GM18498 (cell line): ENCODE results near the gene UIMC1.
"Not testable (repeated sequence)": the region's sequence is repeated elsewhere in the genome, so short reads cannot be mapped to it uniquely, and the experiment has no call there.

Source experiments
- ATAC-seq: cut with Tn5 transposase; IDR thresholded peaks from one replicate; pipeline ENCODE4 v1.9.1; 2021; ENCODE audit warnings: mild to moderate bottlenecking, moderate library complexity; ENCODE audit not compliant: unreplicated experiment

The UIMC1 gene

DNA sequence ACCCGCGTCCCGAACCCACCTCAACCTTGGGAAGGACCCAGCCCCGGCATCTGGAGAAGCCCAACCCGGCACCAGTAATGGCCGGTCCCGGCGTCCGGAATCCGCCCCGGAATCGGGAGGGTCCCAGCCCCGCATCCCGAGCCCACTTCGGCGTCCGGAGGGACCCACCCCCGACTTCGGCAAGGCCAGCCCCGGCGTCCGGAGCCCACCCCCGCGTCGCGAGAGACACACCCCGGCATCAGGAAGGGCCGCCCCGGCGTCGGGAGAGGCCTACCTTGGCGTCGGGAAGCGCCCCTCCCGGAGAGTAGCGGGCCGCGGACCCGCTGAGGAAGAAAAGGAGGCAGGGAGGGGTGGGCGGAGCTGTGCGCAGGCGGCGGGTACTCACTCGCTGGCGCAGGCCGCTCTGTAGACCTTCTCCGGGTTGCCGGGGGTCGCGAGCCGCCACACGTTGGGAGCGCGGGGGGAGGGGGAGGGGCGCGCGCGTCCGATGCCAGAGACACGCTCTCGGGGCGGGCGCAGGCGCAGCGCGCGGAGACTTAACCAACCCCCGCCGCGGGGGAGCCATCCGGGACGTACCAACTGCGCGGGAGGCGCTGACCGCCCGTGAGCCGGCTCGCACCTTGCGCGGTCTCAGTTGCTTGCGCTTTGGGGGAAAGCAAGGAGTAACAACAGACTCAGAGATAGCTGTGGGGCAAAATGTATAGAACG is at the start of gene UIMC1:
Gene UIMC1, minus strand, starts transcription at position 515 of the 708 bp plus-strand sequence. CDS start 24,164 bp downstream, outside the sequence.
- ATAC-seq: peak; percentile 76

DNA sequence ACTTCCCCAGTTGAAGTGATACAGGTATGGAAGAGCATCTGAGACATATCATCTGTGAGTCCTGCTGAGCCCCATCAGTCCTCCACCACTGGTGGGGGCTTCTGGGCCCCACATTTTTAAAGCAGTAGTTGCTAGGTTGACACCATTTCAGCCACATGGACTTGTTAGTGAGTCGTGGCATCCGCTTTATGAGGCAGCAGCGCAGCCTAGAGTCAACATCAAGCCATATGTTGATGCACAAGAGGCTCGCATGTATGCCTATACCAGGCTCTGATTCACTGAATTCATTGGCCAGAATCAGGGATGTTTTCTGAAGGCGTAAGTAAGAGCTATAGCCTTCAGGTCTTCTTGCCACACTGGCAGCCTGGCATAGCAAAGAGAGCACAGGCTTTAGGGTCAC is 42.7 kb upstream of the UIMC1 start:
- ATAC-seq: no peak

DNA sequence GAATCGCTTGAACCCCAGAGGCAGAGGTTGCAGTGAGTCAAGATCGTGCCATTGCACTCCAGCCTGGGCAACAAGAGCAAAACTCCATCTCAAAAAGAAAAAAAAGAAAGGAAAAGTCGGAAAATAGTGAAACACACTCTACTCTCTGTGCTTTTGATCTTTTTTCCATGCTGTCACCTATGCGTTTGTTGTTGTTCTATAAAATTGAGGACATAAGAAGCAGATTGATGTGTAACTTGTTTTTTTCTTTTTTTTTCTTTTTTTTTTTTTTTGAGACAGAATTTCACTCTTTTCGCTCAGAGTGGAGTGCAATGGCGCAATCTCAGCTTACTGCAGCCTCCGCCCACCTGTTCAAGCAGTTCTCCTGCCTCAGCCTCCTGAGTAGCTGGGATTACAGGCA is 42.0 kb upstream of the UIMC1 start:
- ATAC-seq: not testable (repeated sequence)

DNA sequence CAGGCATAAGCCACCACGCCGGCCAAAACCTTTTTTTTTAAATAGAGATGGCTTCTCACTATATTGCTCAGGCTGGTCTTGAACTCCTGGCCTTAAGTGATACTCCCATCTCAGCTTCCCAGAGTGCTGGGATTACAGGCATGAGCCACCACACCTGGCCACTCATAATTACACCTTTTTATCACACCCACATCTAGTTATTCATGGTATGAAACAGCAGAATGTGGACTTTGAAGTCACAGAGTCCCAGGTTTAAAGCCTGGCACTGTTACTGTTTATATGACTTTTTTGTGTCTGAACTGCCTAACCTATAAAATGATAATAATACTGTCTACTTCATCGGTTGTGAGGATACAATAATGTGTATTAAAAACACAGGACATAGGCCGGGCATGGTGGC is 39.1 kb upstream of the UIMC1 start:
- no peak for ATAC-seq

DNA sequence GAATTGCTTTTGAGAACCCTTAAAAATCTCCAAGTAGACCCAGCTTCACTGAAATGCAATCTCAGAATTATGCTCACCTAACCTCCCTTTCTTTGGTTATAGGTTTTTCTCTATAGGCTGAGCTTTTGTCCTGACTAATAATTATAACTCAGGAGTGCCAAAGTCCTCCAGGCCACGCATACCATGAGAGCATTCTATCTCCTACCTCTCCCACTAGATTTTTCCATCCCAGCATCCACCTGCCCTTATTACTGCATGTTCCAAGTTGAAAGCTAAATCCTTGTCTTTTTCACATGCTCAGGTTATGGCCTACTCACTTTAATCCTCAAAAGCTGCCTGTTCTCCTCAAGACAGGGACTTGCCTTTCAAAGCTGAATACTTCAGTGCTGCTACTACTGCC is 38.1 kb upstream of the UIMC1 start:
- no peak for ATAC-seq

DNA sequence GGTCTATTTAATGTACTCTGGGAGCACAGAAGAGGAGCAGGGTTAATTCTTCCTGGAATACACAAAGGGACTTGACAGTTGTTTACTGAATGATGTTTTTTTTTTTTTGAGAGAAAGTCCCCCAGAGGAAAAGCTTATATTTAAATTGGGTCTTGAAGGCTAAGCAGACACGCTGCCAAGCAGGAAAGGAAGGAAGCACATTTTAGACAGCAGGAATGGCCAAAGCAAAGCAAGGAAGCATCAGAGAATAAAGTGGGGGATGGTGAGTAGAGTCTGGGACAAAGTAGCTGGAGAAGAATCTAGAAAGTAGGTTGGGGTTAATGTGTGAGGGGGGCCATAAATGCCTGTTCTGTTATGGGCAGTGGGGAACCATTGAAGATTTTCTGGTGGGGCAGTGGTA is 37.4 kb upstream of the UIMC1 start:
- no peak for ATAC-seq

DNA sequence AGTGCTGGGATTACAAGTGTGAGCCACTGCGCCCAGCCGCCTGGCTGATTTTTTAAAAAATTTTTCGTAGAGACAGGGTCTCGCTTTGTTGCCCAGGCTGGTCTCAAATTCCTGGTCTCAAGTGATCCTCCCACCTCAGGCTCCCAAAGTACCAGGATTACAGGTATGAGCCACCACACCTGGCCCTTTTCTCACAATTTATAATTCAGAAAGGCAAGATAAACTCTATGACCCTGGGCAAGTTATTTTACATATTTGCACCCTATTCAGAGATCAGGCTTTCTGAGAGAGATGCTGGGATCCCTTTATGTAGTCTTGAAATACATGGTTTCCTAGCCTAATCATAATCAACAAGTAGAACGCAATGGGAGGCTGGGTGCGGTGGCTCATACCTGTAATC is 36.5 kb upstream of the UIMC1 start:
- no peak for ATAC-seq

DNA sequence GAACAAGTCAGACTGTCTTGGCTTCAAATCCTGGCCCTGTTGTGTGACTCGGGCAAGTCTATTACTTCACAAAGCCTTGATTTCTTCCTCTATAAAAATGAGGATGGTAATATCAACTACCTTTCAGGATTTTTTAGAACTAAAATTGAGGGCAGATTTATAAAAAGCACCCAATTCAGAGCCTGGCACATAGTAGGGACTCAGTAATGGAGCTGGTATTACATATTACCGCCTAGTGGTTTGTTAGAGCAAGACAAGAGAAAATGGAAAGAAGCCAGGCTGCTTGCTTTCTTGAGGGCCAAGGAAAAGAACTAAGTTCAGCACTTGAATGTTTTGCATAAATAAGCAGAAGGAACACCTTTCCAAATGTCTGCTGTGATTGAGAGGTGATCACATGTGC is 35.4 kb upstream of the UIMC1 start:
- no peak for ATAC-seq

DNA sequence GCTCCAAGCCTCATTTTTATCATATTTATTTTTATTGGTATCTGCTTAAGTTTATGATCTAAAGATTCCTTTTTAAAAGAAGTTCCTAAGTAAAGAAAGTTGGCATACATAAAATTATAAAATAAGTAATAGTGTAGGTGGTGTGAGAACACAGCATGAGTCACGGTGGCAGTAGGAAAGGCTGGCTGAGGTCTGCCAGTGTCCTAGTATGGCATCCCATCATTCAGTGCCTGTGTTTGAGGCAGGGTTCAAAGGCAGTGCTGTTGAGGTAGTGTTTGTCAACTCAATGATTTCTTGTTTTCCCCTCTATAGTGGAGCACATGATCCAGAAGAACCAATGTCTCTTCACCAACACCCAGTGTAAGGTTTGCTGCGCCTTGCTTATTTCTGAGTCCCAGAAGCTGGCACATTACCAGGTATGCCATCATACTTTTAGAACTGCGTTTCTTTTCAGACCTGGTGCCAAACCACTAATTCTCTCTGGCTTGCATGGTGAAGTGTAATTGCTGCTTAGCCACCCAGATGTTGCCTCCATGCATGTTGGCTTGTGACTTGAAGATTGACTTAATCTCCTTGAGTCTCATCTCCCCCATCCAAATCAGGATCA is 34.3 kb upstream of the UIMC1 start:
- no peak for ATAC-seq

DNA sequence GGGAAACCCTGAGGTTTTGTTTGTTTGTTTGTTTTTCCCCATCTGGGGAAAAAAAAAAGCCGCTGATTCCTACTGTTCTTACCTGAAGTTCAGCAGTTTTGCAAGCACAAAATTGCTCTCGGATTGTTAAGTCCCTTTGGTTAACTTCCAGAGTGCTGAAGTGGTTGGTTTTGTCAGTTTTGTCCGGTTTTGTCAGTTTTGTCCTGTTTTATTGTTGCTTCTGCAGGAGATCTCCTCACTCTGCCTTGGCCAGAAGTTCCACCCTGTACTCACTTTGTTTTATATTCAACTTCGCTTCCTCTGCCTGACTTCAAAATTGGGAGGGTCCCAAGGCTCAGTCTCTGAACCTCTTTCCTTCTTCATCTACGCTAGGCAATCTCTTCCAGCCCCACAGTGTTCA is 30.3 kb upstream of the UIMC1 start:
- no peak for ATAC-seq

DNA sequence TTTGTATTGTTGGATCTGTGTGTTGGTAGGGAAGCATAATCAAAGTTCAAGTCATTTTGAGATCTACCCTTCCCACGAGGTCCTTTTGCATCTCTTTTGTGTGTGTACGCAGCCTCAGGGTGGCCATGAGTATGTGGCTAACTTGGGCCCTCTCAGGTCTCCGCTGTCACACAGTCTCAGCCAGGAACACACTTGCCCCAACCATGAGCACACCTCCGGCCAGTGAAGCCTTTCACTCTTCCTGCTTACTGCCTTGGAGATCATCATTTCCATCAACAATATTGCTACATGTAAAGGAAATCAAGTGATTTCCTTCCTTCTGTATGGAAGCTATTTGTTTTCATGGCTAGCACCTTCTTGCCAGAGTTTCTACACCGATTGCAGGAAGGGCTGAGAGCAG is 29.9 kb upstream of the UIMC1 start:
- ATAC-seq: no peak

DNA sequence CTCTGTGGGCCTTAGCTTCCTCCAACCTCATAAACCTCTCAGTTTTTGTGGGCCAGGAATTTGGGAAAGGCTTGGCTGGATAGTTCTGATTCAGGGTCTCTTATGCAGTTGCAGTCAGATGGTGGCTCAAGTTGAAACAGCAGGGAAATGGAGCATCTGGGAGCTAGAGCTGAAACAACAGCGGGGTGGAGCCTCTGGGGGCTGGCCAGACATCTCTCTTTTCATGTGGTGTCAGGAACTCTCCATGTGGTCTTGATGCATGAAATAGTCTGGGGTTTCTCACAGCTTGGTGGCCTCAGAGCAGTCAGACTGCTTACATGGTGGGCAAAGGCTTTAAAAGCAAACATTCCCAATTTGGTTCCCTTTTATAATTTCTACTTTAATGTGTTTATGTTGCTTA is 29.4 kb upstream of the UIMC1 start:
- no peak for ATAC-seq

DNA sequence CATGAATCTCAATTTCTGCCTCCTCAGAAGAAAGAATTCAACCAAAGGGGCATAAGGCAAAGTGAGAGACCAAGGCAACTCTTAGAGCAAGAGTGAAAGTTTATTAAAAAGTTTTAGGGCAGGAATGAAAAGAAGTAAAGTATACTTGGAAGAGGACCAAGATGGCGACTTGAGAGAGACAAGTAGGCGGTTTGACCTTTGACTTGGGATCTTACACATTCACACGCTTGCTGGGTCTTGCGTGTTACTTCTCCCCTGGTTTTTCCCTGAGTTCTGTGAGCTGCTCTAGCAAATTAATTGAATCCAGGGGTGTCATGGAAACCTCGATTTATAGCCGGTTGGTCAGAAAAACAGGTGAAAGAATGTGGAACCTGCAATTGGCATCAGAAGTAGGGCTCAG is 22.9 kb upstream of the UIMC1 start:
- no peak for ATAC-seq

DNA sequence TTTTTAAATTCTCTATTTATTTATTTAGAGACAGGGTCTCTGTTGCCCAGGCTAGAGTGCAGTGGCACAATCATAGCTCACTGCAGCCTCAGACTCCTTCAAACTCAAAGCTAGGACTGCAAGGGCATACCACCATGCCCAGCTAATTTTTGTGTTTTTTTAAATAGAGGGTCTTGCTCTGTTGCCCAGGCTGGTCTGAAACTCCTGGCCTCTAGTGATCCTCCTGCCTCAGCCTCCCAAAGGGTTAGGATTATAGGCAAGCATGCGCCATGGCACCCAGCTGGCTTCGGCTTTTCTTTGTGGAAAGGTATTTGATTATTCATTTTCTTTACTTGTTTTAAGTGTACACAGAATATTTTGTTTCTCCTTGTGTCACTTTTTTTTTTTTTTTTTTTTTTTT is 21.1 kb upstream of the UIMC1 start:
- no peak for ATAC-seq

DNA sequence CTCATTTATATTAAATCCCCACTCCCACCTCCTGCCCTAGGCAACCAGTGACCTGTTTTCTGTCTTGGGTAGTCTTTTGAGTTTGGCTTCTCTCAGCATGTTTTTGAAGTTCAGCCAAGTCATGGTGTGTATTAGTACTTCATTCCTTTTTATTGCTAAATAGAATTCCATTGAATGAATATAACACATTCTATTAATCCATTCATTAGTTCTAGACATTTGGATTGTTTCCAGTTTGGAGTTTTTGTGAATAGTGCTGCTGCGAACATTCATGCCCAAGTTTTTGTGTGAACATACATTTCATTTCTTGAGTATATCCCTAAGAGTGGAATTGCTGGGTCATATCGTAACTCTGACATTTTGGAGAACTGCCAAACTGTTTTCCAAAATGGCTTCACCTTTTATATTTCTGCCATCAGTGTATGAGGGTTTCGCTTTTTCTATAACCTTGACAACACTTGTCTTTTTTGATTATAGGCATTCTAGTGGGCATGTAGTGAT is 18.6 kb upstream of the UIMC1 start:
- no peak for ATAC-seq

DNA sequence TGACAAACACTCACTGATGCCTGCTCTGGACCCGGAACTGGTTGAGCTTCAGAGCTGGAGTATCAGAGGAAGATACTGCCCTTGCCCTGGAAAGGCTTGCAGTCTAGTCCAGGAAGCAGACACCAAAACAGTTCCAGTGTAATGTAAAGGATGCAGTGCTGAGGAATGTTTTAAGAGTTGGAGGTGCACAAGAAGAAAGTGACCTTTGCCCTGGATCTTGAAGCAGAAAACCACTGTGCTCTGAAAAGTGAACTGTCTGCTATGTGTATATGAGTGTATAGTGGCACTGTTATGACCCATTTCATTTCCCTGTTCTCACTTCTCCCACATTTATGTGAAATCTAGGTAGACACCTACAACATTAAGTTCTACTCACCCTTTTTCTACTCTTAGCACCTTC is 18.0 kb upstream of the UIMC1 start:
- ATAC-seq: no peak

DNA sequence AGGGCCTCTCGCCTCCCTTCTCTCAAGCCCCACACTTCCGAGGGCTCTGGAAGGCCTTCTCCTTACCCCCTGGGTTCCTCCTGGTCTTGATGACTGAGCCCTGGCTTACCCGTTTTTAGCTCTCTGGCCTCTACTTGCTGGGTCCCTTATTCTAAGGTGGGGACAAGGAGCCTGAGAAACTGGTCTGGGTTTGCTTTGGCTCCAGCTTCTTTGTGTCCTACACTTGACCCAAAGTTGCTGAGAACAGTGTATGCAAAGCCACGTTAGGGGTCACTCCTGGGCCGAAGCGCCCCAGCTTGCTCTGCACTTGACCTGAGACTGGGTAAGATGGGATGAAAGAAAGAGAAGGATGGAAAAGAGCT is 16.7 kb upstream of the UIMC1 start:
- peak; percentile 5 for ATAC-seq

DNA sequence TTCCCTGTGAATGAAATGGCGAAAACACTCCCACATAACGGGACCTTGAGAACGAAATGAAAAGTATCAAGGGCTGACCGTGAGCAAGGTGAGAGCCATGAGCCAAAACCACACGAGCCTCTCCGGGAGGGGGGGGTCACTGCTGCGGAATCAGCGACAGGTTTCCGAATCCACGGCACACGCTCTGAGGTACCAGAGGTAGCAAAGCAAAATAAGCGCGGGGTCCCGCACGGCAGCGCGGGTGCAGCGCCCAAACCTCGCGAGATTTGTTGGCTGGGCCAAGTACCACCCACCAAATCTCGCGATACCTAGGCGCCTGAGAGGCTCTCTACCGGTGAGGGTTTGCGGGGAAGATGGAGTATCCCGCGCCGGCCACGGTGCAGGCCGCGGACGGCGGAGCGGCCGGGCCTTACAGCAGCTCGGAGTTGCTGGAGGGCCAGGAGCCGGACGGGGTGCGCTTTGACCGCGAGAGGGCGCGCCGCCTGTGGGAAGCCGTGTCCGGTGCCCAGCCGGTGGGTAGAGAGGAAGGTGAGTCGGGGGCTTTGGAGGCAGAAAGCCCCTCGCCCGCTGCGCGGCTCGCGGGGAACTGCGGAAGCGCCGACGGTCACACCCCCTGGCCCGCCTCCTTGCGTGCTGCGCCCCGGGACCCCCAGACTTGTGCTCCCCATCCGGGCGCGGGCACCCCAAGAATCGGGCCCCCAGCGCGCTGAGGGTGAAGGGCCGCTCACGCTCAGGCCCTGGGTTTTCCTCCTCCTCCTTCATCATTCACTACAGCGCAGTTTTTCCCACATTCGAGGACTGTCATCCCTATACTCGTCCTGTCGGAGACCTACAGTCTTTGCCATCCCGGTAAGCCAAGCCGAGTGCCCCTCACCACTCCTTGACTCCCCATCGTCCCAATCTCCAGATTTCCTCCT is 16.1 kb upstream of the UIMC1 start, which contains the start of gene ZNF346:
Gene ZNF346, plus strand, starts transcription at position 311 of the 917 bp plus-strand sequence. Its CDS starts 43 bp downstream, at position 354.
- peak; percentile 88 for ATAC-seq

DNA sequence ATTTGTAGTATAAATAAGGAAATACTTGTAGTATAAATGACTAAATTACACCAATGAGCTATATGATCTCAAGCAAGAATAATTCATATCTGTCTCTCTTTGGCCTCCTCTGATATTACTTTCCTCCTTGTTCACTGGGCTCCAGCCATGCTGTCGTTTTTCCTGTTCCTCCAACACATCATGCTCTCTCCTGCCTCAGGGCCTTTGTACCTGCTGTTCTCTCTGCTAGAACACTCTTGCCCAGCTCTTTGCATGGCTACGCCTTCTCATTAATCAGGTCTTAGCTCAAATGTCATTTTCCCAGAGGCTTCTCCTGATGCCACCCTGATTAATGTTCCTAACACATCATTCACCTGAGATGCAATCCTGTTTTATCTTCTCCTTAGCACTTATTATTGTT is 13.5 kb upstream of the UIMC1 start:
- no peak for ATAC-seq

DNA sequence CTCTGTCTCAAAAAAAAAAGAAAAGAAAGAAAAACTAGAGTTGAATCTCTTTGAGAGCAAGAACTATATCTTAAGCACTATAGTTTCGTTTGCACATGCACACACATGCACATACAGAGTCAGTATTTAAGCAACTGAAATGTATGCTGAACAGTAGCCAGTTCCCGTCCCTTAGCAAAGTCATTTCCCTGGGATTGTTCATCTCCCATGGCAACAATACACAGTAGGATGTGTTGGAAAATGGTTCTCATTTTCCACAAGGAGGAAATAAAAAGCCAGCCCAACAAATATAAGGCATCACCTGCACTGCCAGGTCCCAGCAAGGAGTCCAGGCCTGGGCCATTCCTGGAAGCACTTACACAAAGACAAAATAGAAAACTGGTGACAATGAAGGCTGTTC is 11.8 kb upstream of the UIMC1 start:
- no peak for ATAC-seq

DNA sequence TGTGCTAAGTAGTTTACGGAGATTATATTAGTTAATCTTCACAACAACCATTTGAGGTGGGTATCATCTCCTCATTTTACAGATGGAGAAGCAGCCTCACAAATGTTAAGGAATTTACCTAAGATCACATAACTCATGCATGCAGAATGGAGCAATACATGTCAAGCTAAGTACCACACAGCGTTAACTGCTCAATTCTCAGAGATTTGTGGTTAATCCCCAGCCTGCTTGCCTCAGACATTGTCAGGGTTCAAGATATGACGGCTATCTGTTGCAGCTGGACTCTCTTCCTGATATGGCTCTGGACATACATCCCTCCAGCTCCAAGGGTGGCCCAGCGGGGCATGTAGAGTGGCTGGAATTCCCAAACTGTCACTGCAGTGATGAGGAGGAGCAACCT is 8.6 kb upstream of the UIMC1 start:
- no peak for ATAC-seq

DNA sequence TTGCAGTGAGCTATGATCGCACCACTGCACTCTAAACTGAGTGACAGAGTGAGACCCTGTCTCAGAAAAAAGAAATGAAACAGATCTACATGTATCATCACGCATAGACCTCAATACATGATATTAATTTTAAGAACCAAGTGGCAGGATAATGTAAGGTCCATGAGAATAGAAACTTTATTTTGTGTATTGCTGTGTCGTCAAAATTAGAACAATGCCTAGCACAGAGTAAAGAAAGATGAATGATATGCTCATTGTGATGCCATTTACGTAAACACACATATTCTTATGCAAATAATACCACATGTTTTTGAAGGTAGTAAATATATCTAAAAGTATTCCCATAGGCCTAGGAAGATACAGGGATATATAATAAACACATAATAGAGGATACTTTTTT is 3.6 kb upstream of the UIMC1 start:
- ATAC-seq: no peak
